T47D (cell line): Measurements from ENCODE around the gene JPH4.
"Not testable (repeated sequence)": the region's sequence is repeated elsewhere in the genome, so short reads cannot be mapped to it uniquely, and the experiment has no call there.

ENCODE experiments used
- DNase-seq, 2 experiments: peaks; one replicate each; pipeline versions ENCODE4 v3.0.0 to v3.0.0-alpha.2; 2011 to 2012; ENCODE audit warnings: low read depth in 1 of 2, low spot score in 1 of 2
- JUND ChIP-seq: IDR thresholded peaks from 2 replicates; pipeline ENCODE4 v1.6.1; 2012; ENCODE audit warnings: low read depth
- in situ Hi-C: cut with HindIII; loops from 2 replicates; pipeline ENCODE4 v1.10.0; 2016; ENCODE audit warnings: low sequenced_read_pairs, low pct_unique_long_range_greater_than_20kb

The JPH4 gene

GRCh38 chr14:23613242-23614070 is 34.9 kb upstream of the JPH4 start:
- DNase-seq, result no peak
- TF ChIP-seq JUND, result no peak
- in situ Hi-C loops, result no loop called here

GRCh38 chr14:23612802-23613201 is 34.2 kb upstream of the JPH4 start:
- in situ Hi-C loops, result no loop called here
- TF ChIP-seq JUND, result no peak
- no peak for DNase-seq

DNA sequence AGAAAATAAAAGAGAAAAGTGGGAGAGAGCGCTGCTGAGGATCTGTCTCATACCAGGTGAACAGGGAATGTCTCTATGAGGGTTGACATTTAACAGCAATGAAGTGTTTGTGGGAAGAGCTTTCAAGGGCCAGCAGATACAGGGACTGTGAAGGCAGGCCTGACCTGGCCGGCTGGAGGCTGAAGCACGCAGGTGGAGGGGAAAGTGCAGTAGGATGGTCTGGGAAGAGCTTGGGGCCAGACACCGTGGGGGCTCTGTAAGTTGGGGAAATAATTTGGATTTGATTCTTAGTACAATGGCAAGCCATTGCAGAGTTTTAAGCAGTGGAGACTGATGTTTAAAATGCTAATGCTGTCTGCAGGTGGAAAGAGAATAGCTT is 33.8 kb upstream of the JPH4 start:
- TF ChIP-seq JUND, result no peak
- in situ Hi-C loops, result no loop called here
- DNase-seq, result no peak

DNA sequence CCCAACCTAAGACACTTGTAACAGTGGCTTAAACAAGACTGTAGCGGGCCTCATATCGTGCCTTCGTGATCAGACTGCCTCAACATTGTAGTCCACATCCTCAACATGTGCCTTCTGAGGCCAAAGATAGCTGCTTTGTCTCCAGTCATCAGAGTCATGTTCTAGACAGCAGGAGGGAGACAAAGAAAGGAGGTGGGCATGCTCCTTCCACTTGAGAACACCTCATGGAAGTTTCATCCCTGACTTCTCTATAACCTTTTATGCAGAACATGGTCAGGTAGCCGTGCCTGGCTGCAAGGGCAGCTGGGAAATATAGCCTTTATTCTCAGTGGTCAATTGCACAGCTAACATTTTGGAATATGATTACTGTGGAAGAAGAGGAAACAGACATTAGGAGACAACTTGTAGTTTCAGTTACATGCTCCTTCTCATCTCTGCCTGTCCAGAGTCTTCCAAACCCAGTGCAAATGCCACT is 32.3 kb upstream of the JPH4 start:
- no peak for DNase-seq
- in situ Hi-C loops, result no loop called here
- no peak for TF ChIP-seq JUND

- no peak for DNase-seq
- TF ChIP-seq JUND, result no peak
- in situ Hi-C loops, result no loop called here
Observed at GRCh38 chr14:23610090-23610814, 31.7 kb upstream of the JPH4 start.

GRCh38 chr14:23609411-23610089 is 31.0 kb upstream of the JPH4 start:
- in situ Hi-C loops, DNase-seq: not testable (repeated sequence)

DNA sequence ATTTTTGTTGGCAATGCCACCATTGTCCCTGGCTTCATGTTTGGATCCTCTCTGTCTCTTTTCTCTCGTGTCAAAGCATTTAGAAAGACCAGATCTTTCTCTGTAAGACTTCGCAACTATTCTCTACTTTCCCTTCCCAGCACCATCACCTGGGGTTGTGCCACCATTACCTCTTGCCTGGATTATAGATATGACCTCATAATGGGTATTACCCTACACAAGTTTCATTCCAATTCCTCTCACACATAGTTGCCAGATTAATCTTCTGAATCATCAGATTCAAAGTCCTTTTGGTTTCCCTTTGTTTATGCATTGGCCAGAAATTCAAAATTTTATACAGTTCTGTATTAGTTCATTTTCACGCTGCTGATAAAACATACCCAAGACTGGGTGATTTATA is 30.4 kb upstream of the JPH4 start:
- no peak for TF ChIP-seq JUND
- in situ Hi-C loops, result no loop called here
- DNase-seq, result no peak

DNA sequence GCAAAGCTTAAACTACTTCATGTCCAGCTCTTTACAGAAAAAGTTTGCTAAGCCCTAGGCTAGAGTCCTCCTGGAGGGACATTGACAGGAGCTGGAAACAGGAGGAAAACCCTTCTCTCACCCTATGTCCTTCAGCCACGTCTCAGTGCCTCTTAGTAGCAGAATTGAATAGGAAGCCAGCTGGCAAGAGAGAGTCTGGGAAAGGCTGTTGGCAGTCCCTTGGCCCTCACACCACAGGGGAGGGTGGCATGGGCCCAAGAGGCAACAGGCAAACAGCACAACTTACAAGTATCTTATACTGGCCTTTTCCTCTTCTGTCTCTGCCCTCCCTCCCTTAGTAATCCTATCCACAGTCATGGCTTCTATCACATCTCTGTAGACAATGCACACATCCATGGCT is 29.9 kb upstream of the JPH4 start:
- no peak for DNase-seq
- in situ Hi-C loops, result no loop called here
- no peak for TF ChIP-seq JUND

DNA sequence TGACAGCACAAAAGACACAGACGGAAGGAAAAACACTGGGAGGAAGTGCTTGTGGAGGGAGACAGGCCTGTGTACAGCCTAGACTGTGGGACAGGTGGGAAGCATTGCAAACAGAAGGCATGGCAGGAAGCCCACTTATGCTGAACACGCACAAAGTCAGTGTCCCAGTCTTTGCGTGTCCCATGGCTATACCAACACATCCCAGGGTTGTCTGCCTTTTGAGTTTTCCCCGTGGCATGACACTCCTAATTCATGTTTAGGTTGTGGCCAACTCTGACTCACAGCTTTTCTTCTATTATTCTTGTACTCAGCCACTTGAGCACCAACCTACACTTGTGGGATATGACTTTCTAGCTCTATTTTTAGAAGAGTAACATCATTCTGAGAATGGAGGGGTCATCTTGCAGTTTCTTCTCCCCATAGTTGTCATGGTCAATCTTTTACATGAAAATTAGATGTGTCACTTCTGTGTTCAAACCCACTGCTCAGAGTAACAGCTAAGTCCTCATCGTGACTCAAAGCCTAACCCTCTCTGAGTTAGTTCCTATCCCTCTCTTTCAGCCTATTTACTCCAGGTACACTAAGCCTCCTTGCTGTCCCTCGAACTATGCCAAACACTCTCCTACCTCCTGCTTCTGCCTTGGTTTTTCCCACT is 27.5 kb upstream of the JPH4 start:
- DNase-seq, result no peak
- in situ Hi-C loops, result no loop called here
- TF ChIP-seq JUND, result no peak

DNA sequence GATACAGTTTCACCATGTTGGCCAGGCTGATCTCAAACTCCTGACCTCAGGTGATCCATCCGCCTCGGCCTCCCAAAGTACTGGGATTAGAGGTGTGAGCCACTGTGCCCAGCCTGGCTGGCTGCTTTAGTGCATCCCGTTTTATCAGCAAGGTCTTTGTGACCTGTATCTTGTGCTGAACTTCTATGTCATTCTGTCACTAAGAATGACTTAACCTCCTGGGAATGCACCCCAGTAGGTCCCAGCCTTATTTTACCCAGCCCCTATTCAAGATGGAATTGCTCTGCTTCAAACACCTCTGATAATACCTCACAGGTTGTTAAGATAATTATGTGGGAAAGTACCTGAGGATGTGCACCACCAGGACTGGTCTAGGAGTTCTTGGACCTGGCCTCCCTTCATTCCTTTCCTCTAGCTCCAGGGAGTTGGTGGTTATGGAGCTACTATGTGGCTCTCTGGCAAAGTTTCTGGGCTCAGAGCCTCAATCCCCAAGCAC is 26.1 kb upstream of the JPH4 start:
- no peak for TF ChIP-seq JUND
- in situ Hi-C loops, result no loop called here
- no peak for DNase-seq

- TF ChIP-seq JUND, result no peak
- in situ Hi-C loops, result no loop called here
- DNase-seq, result no peak
Observed at GRCh38 chr14:23604148-23604547, 25.6 kb upstream of the JPH4 start.

DNA sequence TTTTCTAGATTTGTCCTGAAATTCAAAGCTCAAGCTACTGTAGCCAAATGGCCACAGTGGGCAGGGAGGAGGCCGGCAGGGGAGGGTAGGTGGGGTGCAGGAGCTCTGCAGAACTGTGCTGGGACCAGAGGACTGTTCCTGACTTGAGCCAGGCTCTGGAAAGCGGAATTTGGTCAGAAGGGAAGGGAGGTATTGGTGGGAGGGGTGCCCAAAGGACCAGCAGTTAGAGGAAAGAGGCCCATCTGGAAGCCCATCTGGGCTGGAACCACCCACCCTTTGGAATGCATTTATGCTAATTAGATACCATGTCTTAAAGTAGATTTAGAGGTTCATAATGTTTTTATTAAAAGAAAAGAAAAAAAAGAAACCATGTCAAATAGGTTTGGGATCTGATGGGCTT is 24.5 kb upstream of the JPH4 start:
- in situ Hi-C loops, result no loop called here
- TF ChIP-seq JUND, result no peak
- DNase-seq, result no peak
